RWPE2 (cell line): ENCODE results near the gene NQO2.

ENCODE experiments used
- ATAC-seq: fragments of 200-7000 bp; cut with Tn5 transposase; 3 replicates; pipeline ENCODE4 v1.9.1; 2021; ENCODE audit warnings: low read depth
- DNase-seq: peaks from one replicate; pipeline ENCODE4 v3.0.0-alpha.2; 2020; ENCODE audit warnings: low spot score
- H3K27ac ChIP-seq: fragments of 450-650 bp; 2 replicates; pipeline ENCODE4 v1.5.1; 2017; ENCODE audit warnings: mild to moderate bottlenecking; ENCODE audit not compliant: poor library complexity, severe bottlenecking
- H3K27me3 ChIP-seq: fragments of 250-450 bp; sonication (Bioruptor Pico); 2 replicates; pipeline ENCODE4 v1.5.1; 2021; ENCODE audit warnings: mild to moderate bottlenecking, moderate library complexity; ENCODE audit not compliant: insufficient read depth, poor library complexity, severe bottlenecking
- H3K36me3 ChIP-seq: fragments of 250-450 bp; sonication (Bioruptor Pico); 2 replicates; pipeline ENCODE4 v1.5.1; 2020; ENCODE audit warnings: low read depth, mild to moderate bottlenecking, moderate library complexity
- H3K4me1 ChIP-seq: fragments of 250-450 bp; sonication (Bioruptor Pico); 2 replicates; pipeline ENCODE4 v1.5.1; 2021; ENCODE audit warnings: mild to moderate bottlenecking, moderate library complexity; ENCODE audit not compliant: insufficient read depth, poor library complexity, severe bottlenecking
- H3K4me3 ChIP-seq: fragments of 250-450 bp; sonication (Bioruptor Pico); 2 replicates; pipeline ENCODE4 v1.5.1; 2021; ENCODE audit warnings: mild to moderate bottlenecking, moderate library complexity; ENCODE audit not compliant: severe bottlenecking
- H3K9me3 ChIP-seq: fragments of 250-450 bp; sonication (Bioruptor Pico); 2 replicates; pipeline ENCODE4 v1.5.1; 2021; ENCODE audit warnings: mild to moderate bottlenecking, moderate library complexity; ENCODE audit not compliant: severe bottlenecking
- CTCF ChIP-seq: fragments of 450-650 bp; IDR thresholded peaks from one replicate; pipeline ENCODE4 v1.5.1; 2017; ENCODE audit warnings: mild to moderate bottlenecking, moderate library complexity; ENCODE audit not compliant: poor library complexity, severe bottlenecking

Gene NQO2

GRCh38 chr6:2973676-2974075 lies 26.0 kb upstream of the NQO2 start:
- Histone ChIP-seq H3K36me3 (no peaks in the 10 kb centered on the region), H3K27me3 (no peaks in the 10 kb centered on the region), H3K4me1 (peaks cover 15% of the 10 kb centered on the region), H3K27ac (no peak overlapping the region), H3K9me3 (no peaks in the 10 kb centered on the region), H3K4me3 (no peak overlapping the region)
- DNase-seq (no peak), ATAC-seq (no peak)
- TF ChIP-seq CTCF, result no peak

- no peaks in the 10 kb centered on the region for H3K36me3 ChIP-seq
- H3K4me3 ChIP-seq, result no peak overlapping the region
- DNase-seq (no peak), ATAC-seq (no peak)
- peak overlapping the region; percentile 55 for H3K27ac ChIP-seq
- H3K4me1 ChIP-seq, result peaks cover 24% of the 10 kb centered on the region
- no peak for TF ChIP-seq CTCF
- H3K9me3 ChIP-seq, result no peaks in the 10 kb centered on the region
- no peaks in the 10 kb centered on the region for H3K27me3 ChIP-seq
Measured at GRCh38 chr6:2976060-2976459, 23.6 kb upstream of the NQO2 start.

GRCh38 chr6:2976571-2977085 lies 23.1 kb upstream of the NQO2 start:
- TF ChIP-seq CTCF, result no peak
- Histone ChIP-seq H3K27ac (peak overlapping the region; percentile 55), H3K4me1 (peaks cover 29% of the 10 kb centered on the region), H3K36me3 (no peaks in the 10 kb centered on the region), H3K27me3 (no peaks in the 10 kb centered on the region), H3K4me3 (no peak overlapping the region), H3K9me3 (no peaks in the 10 kb centered on the region)
- DNase-seq (no peak), ATAC-seq (peak; percentile 69)

- Histone ChIP-seq H3K4me3 (no peak overlapping the region), H3K9me3 (no peaks in the 10 kb centered on the region), H3K27me3 (no peaks in the 10 kb centered on the region), H3K27ac (peak overlapping the region; percentile 55), H3K36me3 (no peaks in the 10 kb centered on the region), H3K4me1 (peaks cover 35% of the 10 kb centered on the region)
- no peak for TF ChIP-seq CTCF
- no peak for DNase-seq
- ATAC-seq, result no peak
Measured at GRCh38 chr6:2977290-2977689, 22.4 kb upstream of the NQO2 start.

GRCh38 chr6:2977799-2978590 lies 21.7 kb upstream of the NQO2 start:
- Histone ChIP-seq H3K36me3 (no peaks in the 10 kb centered on the region), H3K27ac (peak overlapping the region; percentile 55), H3K4me3 (no peak overlapping the region), H3K4me1 (peaks cover 39% of the 10 kb centered on the region), H3K9me3 (no peaks in the 10 kb centered on the region), H3K27me3 (no peaks in the 10 kb centered on the region)
- ATAC-seq (no peak), DNase-seq (no peak)
- TF ChIP-seq CTCF, result no peak
